SH-SY5Y (cell line): ENCODE data around the gene TTC38.

Experiments used
- GATA2 ChIP-seq: IDR thresholded peaks from 2 replicates; pipeline ENCODE4 v1.6.1; 2011; ENCODE audit warnings: mild to moderate bottlenecking, low read depth, low read length
- GATA3 ChIP-seq: IDR thresholded peaks from 2 replicates; pipeline ENCODE4 v1.6.1; 2011; ENCODE audit warnings: low read depth, mild to moderate bottlenecking, low read length, moderate library complexity

DNA sequence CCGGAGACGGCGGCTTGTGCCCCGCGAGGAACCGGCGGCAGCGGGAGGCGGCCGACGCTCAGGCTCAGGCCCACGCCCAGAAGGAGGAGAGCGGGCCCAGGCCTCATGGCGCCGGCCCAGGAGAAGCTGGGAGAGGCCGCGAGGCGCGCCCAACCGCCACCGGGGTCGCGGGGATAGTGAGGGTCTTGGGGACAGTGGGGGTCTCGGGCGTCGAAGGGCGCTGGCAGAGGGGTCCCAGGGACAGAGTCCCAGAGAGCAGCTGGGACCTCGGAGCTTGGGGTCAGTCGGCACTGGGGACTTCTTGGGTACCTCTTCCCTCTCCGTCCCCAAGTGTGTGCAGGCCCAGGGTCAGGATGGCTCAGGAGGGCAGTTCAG, 4.6 kb upstream of the TTC38 start, which contains the start of gene PKDREJ:
- no peak for TF ChIP-seq GATA3
- no peak for TF ChIP-seq GATA2
